Aorta (tissue), 5 donors: ENCODE data around the gene CUL2. TPM values are rescaled to one million over a fixed set of nuclear protein-coding genes. Genes with fewer than 3 reads are reported as not detected.

Experiments used
- ATAC-seq: fragments of 200-7000 bp; cut with Tn5 transposase; one replicate; pipeline ENCODE4 v1.9.1; 2022; ENCODE audit warnings: moderate library complexity; ENCODE audit not compliant: low FRiP score
- DNase-seq, 2 donors: peaks; one replicate each; pipeline ENCODE4 v3.0.0-alpha.2; 2020
- H3K27ac ChIP-seq, 2 donors: one replicate each; pipeline ENCODE4 v1.5.1; 2013; ENCODE audit warnings: low read length in 2 of 2, mild to moderate bottlenecking in 2 of 2, moderate library complexity in 2 of 2, control low read depth in 1 of 2, inconsistent platforms in 1 of 2, low read depth in 1 of 2
- H3K27me3 ChIP-seq, 2 donors: one replicate each; pipeline ENCODE4 v1.6.1; 2013; ENCODE audit warnings: control low read depth in 1 of 2, low read length in 1 of 2, mild to moderate bottlenecking in 1 of 2, moderate library complexity in 1 of 2; ENCODE audit not compliant: insufficient read depth in 2 of 2, control insufficient read depth in 1 of 2
- H3K36me3 ChIP-seq, 2 donors: one replicate each; pipeline ENCODE4 v1.6.1; 2013; ENCODE audit warnings: control low read depth in 1 of 2, low read length in 1 of 2, mild to moderate bottlenecking in 1 of 2; ENCODE audit not compliant: insufficient read depth in 2 of 2, control insufficient read depth in 1 of 2
- H3K4me1 ChIP-seq, 2 donors: one replicate each; pipeline ENCODE4 v1.6.1; 2013; ENCODE audit warnings: low read length in 2 of 2, control low read depth in 1 of 2, mild to moderate bottlenecking in 1 of 2, moderate library complexity in 1 of 2; ENCODE audit not compliant: insufficient read depth in 2 of 2, control insufficient read depth in 1 of 2
- H3K4me3 ChIP-seq, 2 donors: one replicate each; pipeline ENCODE4 v1.5.1; 2013; ENCODE audit warnings: low read length in 2 of 2, control low read depth in 1 of 2, mild to moderate bottlenecking in 1 of 2
- H3K9me3 ChIP-seq: one replicate; pipeline ENCODE4 v1.6.1; 2013; ENCODE audit warnings: mild to moderate bottlenecking, low read length; ENCODE audit not compliant: control insufficient read depth
- WGBS, 2 donors: extraction: QIAGEN DNeasy Blood & Tissue Kit; methylation state at CpG; one replicate each; pipeline ENCODE4 v1.1.7; 2013; 5-methylcytosine and 5-hydroxymethylcytosine counted together
- intact Hi-C, 2 donors: fragments of 100-400 bp; cut with DNase I; formaldehyde crosslinking; loops; one replicate each; pipeline versions ENCODE4 v1.14.2 to v1.15.0; 2022
- polyA plus RNA-seq, 2 donors: library from polyadenylated mRNA; stranded (reverse); fragments of 200-250 nt; gene quantifications; one replicate each; pipeline ENCODE4 v1.2.3, GENCODE V29; 2013
- total RNA-seq, 2 donors: library from RNA; stranded (reverse); fragmentation: NEBNext Ultra II Directional; extraction: Animal tissue kit (Norgen Biotek cat#: 25700); gene quantifications; one replicate each; pipeline ENCODE4 v1.2.1, GENCODE V29; 2021
- donor health status: healthy with polysubstance abuse.
- donor health status: Bipolar disorder and iron deficiency.
- donor health status: DM: no; HTN: no; CAD: no.
- donor health status: DM: no; HTN: no; CAD: no.
- donor health status: DM: yes; HTN: yes; CAD: no.

Gene CUL2
- total and polyA plus RNA-seq, 4 donors = 10.0 to 28.1 (median 19.3) TPM

GRCh38 chr10:35074266-35074665, 15.9 kb downstream of the CUL2 start:
- DNase-seq = no peak
- no peak for ATAC-seq
- H3K4me3 ChIP-seq = no peak overlapping the region
- H3K27ac ChIP-seq = no peak overlapping the region
- H3K36me3 ChIP-seq = peaks cover 0 to 4% of the 10 kb centered on the region in 2 donors
- no peaks in the 10 kb centered on the region for H3K27me3 ChIP-seq
- peaks cover 0 to 2% of the 10 kb centered on the region in 2 donors for H3K4me1 ChIP-seq
- 90 to 95% methylated on average over 4 of the region's 4 CpGs for WGBS, 2 donors
- no peaks in the 10 kb centered on the region for H3K9me3 ChIP-seq
- intact Hi-C loops = no loop called here

- Histone ChIP-seq H3K27me3 (no peaks in the 10 kb centered on the region), H3K27ac (no peak overlapping the region), H3K9me3 (no peaks in the 10 kb centered on the region), H3K4me3 (no peak overlapping the region), H3K4me1 (peaks cover 0 to 2% of the 10 kb centered on the region in 2 donors), H3K36me3 (peaks cover 0 to 4% of the 10 kb centered on the region in 2 donors)
- intact Hi-C loops = no loop called here
- DNase-seq (no peak), ATAC-seq (no peak)
- 90 to 91% methylated on average over 3 of the region's 3 CpGs for WGBS, 2 donors
Observed at GRCh38 chr10:35070521-35070920, 19.6 kb downstream of the CUL2 start.

GRCh38 chr10:35063837-35064454, 26.2 kb downstream of the CUL2 start:
- H3K27ac ChIP-seq = no peak overlapping the region
- H3K36me3 ChIP-seq = peaks cover 0 to 2% of the 10 kb centered on the region in 2 donors
- H3K4me3 ChIP-seq = no peak overlapping the region
- H3K27me3 ChIP-seq = no peaks in the 10 kb centered on the region
- ATAC-seq (no peak), DNase-seq (no peak)
- no peaks in the 10 kb centered on the region for H3K4me1 ChIP-seq
- 84 to 93% methylated on average over 3 of the region's 3 CpGs for WGBS, 2 donors
- no peaks in the 10 kb centered on the region for H3K9me3 ChIP-seq
- intact Hi-C loops = no loop called here

- Histone ChIP-seq H3K4me3 (no peak overlapping the region), H3K27me3 (no peaks in the 10 kb centered on the region), H3K27ac (no peak overlapping the region), H3K9me3 (no peaks in the 10 kb centered on the region), H3K4me1 (no peaks in the 10 kb centered on the region), H3K36me3 (peaks cover 0 to 2% of the 10 kb centered on the region in 2 donors)
- intact Hi-C loops = no loop called here
- no peak for DNase-seq
- ATAC-seq = no peak
Observed at GRCh38 chr10:35059481-35059880, 30.7 kb downstream of the CUL2 start.

GRCh38 chr10:35058686-35059085, 31.5 kb downstream of the CUL2 start:
- WGBS, 2 donors = 76 to 91% methylated on average over 1 of the region's 1 CpG
- DNase-seq (no peak), ATAC-seq (no peak)
- no peak overlapping the region for H3K4me3 ChIP-seq
- peaks cover 0 to 2% of the 10 kb centered on the region in 2 donors for H3K36me3 ChIP-seq
- intact Hi-C loops = no loop called here
- no peaks in the 10 kb centered on the region for H3K4me1 ChIP-seq
- no peaks in the 10 kb centered on the region for H3K9me3 ChIP-seq
- no peak overlapping the region for H3K27ac ChIP-seq
- H3K27me3 ChIP-seq = no peaks in the 10 kb centered on the region

- no peak for ATAC-seq
- Histone ChIP-seq H3K27me3 (no peaks in the 10 kb centered on the region), H3K36me3 (peaks cover 0 to 2% of the 10 kb centered on the region in 2 donors), H3K27ac (no peak overlapping the region), H3K4me1 (no peaks in the 10 kb centered on the region), H3K9me3 (no peaks in the 10 kb centered on the region), H3K4me3 (no peak overlapping the region)
- WGBS, 2 donors = 65 to 72% methylated on average over 6 of the region's 6 CpGs
- intact Hi-C loops = no loop called here
- DNase-seq = no peak
Observed at GRCh38 chr10:35058134-35058533, 32.0 kb downstream of the CUL2 start.

- intact Hi-C loops = no loop called here
- H3K27ac ChIP-seq = no peak overlapping the region
- H3K4me1 ChIP-seq = no peaks in the 10 kb centered on the region
- ATAC-seq = no peak
- DNase-seq = no peak
- H3K4me3 ChIP-seq = no peak overlapping the region
- no peaks in the 10 kb centered on the region for H3K9me3 ChIP-seq
- H3K27me3 ChIP-seq = no peaks in the 10 kb centered on the region
- WGBS, 2 donors = 88 to 92% methylated on average over 5 of the region's 5 CpGs
- H3K36me3 ChIP-seq = peaks cover 0 to 2% of the 10 kb centered on the region in 2 donors
Observed at GRCh38 chr10:35056686-35057085, 33.5 kb downstream of the CUL2 start.

- H3K36me3 ChIP-seq = peaks cover 0 to 2% of the 10 kb centered on the region in 2 donors
- WGBS, 2 donors = 80 to 97% methylated on average over 1 of the region's 1 CpG
- H3K4me3 ChIP-seq = no peak overlapping the region
- no peaks in the 10 kb centered on the region for H3K27me3 ChIP-seq
- DNase-seq (no peak), ATAC-seq (no peak)
- no peaks in the 10 kb centered on the region for H3K9me3 ChIP-seq
- H3K27ac ChIP-seq = no peak overlapping the region
- no peaks in the 10 kb centered on the region for H3K4me1 ChIP-seq
- intact Hi-C loops = no loop called here
Observed at GRCh38 chr10:35056133-35056532, 34.0 kb downstream of the CUL2 start.

- DNase-seq (no peak), ATAC-seq (no peak)
- intact Hi-C loops = no loop called here
- Histone ChIP-seq H3K27ac (no peak overlapping the region), H3K27me3 (no peaks in the 10 kb centered on the region), H3K4me1 (no peaks in the 10 kb centered on the region), H3K4me3 (no peak overlapping the region), H3K9me3 (no peaks in the 10 kb centered on the region), H3K36me3 (peaks cover 0 to 4% of the 10 kb centered on the region in 2 donors)
Observed at GRCh38 chr10:35050568-35050967, 39.6 kb downstream of the CUL2 start.
